SU-DHL-6 (cell line): ENCODE measurements around the gene SLAIN2.

Experiments
- H2AFZ ChIP-seq: fragments of 200-600 bp; sonication (generic); 2 replicates; pipeline ENCODE4 v1.6.1; 2014; ENCODE audit warnings: low read depth, mild to moderate bottlenecking, moderate library complexity, mixed read lengths, antibody characterized with exemption, low read length; ENCODE audit not compliant: severe bottlenecking
- H3F3A ChIP-seq: fragments of 200-600 bp; shearing (Covaris generic); 2 replicates; pipeline ENCODE4 v1.6.0; 2016; ENCODE audit warnings: antibody characterized with exemption, mild to moderate bottlenecking; ENCODE audit not compliant: insufficient read depth
- H3K27ac ChIP-seq: fragments of 200-600 bp; sonication (generic); 2 replicates; pipeline ENCODE4 v1.5.1; 2016; ENCODE audit warnings: low read depth, mild to moderate bottlenecking, low read length, moderate library complexity, mixed read lengths
- H3K27me3 ChIP-seq: fragments of 200-600 bp; sonication (generic), shearing (Covaris generic); 2 replicates; pipeline ENCODE4 v1.6.0; 2014; ENCODE audit warnings: mild to moderate bottlenecking, low read length
- H3K36me3 ChIP-seq: fragments of 200-600 bp; sonication (generic); 2 replicates; pipeline ENCODE4 v1.6.1; 2014; ENCODE audit warnings: mild to moderate bottlenecking, low read length, mixed read lengths
- H3K4me2 ChIP-seq: fragments of 300-600, 200-600 bp; shearing (Covaris generic), sonication (generic); 2 replicates; pipeline ENCODE4 v1.6.0; 2014; ENCODE audit warnings: low read length, low read depth, mild to moderate bottlenecking; ENCODE audit not compliant: poor library complexity, severe bottlenecking
- H3K4me3 ChIP-seq: fragments of 200-600 bp; sonication (generic); 2 replicates; pipeline ENCODE4 v1.5.1; 2014; ENCODE audit warnings: antibody characterized with exemption, low read length, mild to moderate bottlenecking, mixed read lengths; ENCODE audit not compliant: insufficient read depth, poor library complexity, severe bottlenecking
- H3K79me2 ChIP-seq: fragments of 200-600 bp; sonication (generic); 2 replicates; pipeline ENCODE4 v1.6.1; 2014; ENCODE audit warnings: mild to moderate bottlenecking, low read length, moderate library complexity; ENCODE audit not compliant: insufficient read depth
- H3K9ac ChIP-seq: fragments of 200-600 bp; sonication (generic); 2 replicates; pipeline ENCODE4 v1.7.0; 2014; ENCODE audit warnings: mild to moderate bottlenecking, low read length
- H3K9me2 ChIP-seq: fragments of 200-600 bp; sonication (generic); replicated peaks from 2 replicates; pipeline ENCODE4 v1.6.1; 2014; ENCODE audit warnings: low read length; ENCODE audit not compliant: insufficient read depth
- H3K9me3 ChIP-seq: fragments of 200-600 bp; sonication (generic); 2 replicates; pipeline ENCODE4 v1.6.1; 2014; ENCODE audit warnings: low read length, mixed read lengths; ENCODE audit not compliant: insufficient read depth
- H4K20me1 ChIP-seq: fragments of 200-600 bp; sonication (generic); 2 replicates; pipeline ENCODE4 v1.6.1; 2014; ENCODE audit warnings: low read depth, mild to moderate bottlenecking, antibody characterized with exemption, low read length, moderate library complexity, mixed read lengths
- EZH2phosphoT487 ChIP-seq: fragments of 200-600 bp; sonication (generic), shearing (Covaris generic); conservative IDR thresholded peaks from 2 replicates; pipeline ENCODE4 v1.6.1; 2018; ENCODE audit warnings: mild to moderate bottlenecking, antibody characterized with exemption, low read length, moderate library complexity, mixed read lengths
- TF ChIP-seq, protein P1 (sequence below): fragments of 200-600 bp; sonication (generic); IDR thresholded peaks from one replicate; pipeline ENCODE4 v1.5.1; 2017; ENCODE audit warnings: antibody characterized with exemption, mild to moderate bottlenecking, low read length, moderate library complexity; ENCODE audit not compliant: insufficient read depth, poor library complexity, severe bottlenecking

SLAIN2 gene

DNA sequence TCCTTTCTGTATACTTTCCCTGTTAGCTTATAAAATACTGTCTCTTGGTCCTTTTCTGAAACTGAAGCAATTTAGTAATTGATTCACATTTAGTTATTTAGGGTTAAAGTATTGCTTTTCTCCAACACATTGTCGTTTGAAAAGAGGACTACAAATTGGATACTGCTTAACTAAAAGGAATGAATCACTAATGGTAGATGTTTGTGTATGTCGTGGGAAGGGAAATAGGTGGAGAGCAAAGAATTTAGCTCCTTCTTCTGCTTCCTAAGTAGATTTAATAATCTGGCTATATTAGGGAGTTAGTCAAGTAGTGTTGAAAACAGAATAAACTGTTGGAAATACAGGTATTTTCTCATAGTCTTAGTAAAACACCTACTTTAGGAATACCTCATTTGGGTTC, 27.9 kb downstream of the SLAIN2 start:
- Histone ChIP-seq H3K9me3 (no peaks in the 10 kb centered on the region), H3K4me3 (no peak overlapping the region), H2AFZ (no peak overlapping the region), H3F3A (peaks cover 13% of the 10 kb centered on the region), H3K27me3 (no peaks in the 10 kb centered on the region), H3K9ac (no peak overlapping the region), H3K79me2 (peaks cover 24% of the 10 kb centered on the region; the same call in 1 of the 2 replicates), H3K27ac (no peak overlapping the region), H3K36me3 (no peaks in the 10 kb centered on the region), H4K20me1 (peaks cover 6% of the 10 kb centered on the region; the same call in 1 of the 2 replicates), H3K4me2 (no peak overlapping the region), H3K9me2 (no peaks in the 10 kb centered on the region)
- TF ChIP-seq, protein P1, sequence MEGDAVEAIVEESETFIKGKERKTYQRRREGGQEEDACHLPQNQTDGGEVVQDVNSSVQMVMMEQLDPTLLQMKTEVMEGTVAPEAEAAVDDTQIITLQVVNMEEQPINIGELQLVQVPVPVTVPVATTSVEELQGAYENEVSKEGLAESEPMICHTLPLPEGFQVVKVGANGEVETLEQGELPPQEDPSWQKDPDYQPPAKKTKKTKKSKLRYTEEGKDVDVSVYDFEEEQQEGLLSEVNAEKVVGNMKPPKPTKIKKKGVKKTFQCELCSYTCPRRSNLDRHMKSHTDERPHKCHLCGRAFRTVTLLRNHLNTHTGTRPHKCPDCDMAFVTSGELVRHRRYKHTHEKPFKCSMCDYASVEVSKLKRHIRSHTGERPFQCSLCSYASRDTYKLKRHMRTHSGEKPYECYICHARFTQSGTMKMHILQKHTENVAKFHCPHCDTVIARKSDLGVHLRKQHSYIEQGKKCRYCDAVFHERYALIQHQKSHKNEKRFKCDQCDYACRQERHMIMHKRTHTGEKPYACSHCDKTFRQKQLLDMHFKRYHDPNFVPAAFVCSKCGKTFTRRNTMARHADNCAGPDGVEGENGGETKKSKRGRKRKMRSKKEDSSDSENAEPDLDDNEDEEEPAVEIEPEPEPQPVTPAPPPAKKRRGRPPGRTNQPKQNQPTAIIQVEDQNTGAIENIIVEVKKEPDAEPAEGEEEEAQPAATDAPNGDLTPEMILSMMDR, result no peak
- TF ChIP-seq EZH2phosphoT487, result no peak

DNA sequence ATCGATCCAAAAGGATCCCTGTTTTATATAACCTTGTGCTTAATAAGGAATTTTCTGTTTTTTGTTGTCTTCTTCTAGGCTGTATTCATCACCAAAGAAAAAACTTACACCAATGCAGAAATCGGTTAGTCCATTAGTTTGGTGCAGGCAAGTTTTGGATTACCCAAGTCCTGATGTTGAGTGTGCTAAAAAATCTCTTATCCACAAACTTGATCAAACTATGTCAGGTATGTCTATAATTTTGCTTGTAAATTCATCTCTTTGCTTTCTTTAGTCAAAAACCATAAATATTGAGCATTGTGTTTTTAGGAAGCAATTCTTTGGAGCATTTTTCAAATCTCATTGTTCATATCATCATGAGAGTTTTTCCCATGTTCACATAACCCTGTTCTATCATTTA, 28.4 kb downstream of the SLAIN2 start:
- H3K4me3 ChIP-seq, result no peak overlapping the region
- no peaks in the 10 kb centered on the region for H3K27me3 ChIP-seq
- peak overlapping the region; percentile 53 for H3K4me2 ChIP-seq
- H3K9ac ChIP-seq, result no peak overlapping the region
- H3K36me3 ChIP-seq, result no peaks in the 10 kb centered on the region
- H2AFZ ChIP-seq, result no peak overlapping the region
- peaks cover 24% of the 10 kb centered on the region; the same call in 1 of the 2 replicates for H3K79me2 ChIP-seq
- no peaks in the 10 kb centered on the region for H3K9me2 ChIP-seq
- H3K9me3 ChIP-seq, result no peaks in the 10 kb centered on the region
- peak overlapping the region; percentile 66; the same call in 1 of the 2 replicates for H3K27ac ChIP-seq
- peaks cover 13% of the 10 kb centered on the region for H3F3A ChIP-seq
- peaks cover 6% of the 10 kb centered on the region; the same call in 1 of the 2 replicates for H4K20me1 ChIP-seq
- no peak for TF ChIP-seq EZH2phosphoT487
- TF ChIP-seq, protein P1, result no peak

DNA sequence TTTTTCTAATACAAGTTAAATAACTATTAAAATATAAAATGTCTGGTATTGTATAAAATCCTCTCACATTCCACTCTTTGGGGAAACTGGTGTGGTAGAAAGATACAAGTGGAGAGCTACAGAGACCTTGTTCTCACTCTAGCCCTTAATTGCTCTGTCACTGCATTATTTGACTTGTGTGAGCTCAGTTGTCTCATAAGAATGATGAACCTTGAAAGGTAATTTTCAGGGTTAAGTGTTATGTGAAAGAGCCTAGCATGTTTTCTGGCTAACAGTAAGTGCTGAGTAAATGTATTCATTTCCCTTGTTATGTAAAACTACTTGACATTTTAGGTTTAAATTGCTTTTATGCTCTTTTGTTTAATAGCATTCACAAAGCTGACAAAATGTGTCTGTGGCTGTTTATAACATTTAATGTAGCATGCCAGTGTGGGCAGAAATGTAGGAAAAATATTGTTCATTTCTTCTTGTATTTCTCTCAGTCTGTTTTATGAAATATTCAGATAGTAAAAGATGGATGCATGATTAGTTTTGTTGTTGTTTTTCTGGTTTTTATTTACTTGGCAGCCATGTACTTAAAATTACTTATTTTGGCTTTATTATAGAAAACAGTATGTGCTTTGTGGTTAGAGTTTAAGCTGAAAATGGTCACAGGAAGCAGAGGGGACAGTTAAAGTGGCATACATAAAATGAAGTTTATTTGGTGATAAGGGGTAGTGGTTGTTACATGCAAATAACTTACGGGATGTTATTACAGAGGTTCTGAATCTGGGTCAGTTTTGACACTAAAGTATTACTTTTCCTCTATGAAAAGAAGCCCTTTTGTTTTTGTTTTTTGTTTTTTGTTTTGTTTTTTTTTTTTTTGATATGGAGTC, 29.2 kb downstream of the SLAIN2 start:
- peaks cover 6% of the 10 kb centered on the region; the same call in 1 of the 2 replicates for H4K20me1 ChIP-seq
- H2AFZ ChIP-seq, result no peak overlapping the region
- no peaks in the 10 kb centered on the region for H3K9me3 ChIP-seq
- H3K4me3 ChIP-seq, result peak overlapping the region; percentile 12
- H3K36me3 ChIP-seq, result no peaks in the 10 kb centered on the region
- H3K9me2 ChIP-seq, result no peaks in the 10 kb centered on the region
- no peak for TF ChIP-seq EZH2phosphoT487
- TF ChIP-seq, protein P1, result no peak
- H3F3A ChIP-seq, result peaks cover 13% of the 10 kb centered on the region
- H3K27me3 ChIP-seq, result no peaks in the 10 kb centered on the region
- peak overlapping the region; percentile 53 for H3K4me2 ChIP-seq
- H3K79me2 ChIP-seq, result peaks cover 24% of the 10 kb centered on the region; the same call in 1 of the 2 replicates
- H3K27ac ChIP-seq, result peak overlapping the region; percentile 66
- H3K9ac ChIP-seq, result no peak overlapping the region; the same call in 1 of the 2 replicates
